ACHN (cell line): ENCODE results near the gene FGF7.
"Not testable (repeated sequence)": the region's sequence is repeated elsewhere in the genome, so short reads cannot be mapped to it uniquely, and the experiment has no call there.

Source experiments
- DNase-seq: peaks from one replicate; pipeline ENCODE4 v3.0.0-alpha.2; 2015
- in situ Hi-C: cut with HindIII; loops from 2 replicates; pipeline ENCODE4 v1.10.0; 2017; ENCODE audit warnings: low sequenced_read_pairs, low pct_ligation_motif_present, low pct_unique_long_range_greater_than_20kb

Gene FGF7

DNA sequence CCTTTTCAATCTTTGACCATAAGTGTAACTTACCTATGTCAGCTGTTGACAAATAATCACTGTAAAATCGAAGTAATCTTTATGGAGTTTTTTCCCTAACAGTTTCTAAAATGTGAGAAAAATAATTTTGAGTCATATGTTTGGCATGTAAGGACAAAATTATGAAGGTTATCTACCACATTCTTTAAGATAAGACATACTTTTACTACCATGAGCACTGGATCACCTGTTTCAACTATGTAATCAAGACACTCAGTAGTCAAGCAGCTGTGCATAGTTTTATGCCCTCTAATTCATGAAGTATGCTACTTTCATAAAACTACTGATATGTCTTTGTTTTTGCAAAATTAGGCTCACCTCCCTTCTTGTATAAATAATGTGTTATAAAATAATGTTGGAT is 12.1 kb downstream of the FGF7 start:
- in situ Hi-C loops: no loop called here
- no peak for DNase-seq

DNA sequence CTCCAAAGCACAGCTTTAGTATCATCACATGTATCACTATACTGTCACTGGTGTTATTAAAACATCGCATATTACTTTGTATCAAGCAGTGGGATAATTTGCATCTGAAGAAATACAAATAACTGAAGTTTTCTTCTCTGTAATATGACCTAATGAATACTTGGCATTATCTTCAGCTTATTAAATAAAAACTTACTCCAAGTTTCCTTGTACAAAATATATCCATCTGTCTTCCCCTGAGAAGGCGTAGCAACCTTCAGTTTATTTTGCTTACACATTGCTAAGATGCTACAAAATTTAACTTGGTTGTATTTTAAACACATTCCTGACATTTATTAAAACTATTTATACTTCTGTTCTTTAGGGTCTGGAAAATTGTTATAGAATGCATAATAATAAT is 13.7 kb downstream of the FGF7 start:
- DNase-seq: no peak
- in situ Hi-C loops: no loop called here

DNA sequence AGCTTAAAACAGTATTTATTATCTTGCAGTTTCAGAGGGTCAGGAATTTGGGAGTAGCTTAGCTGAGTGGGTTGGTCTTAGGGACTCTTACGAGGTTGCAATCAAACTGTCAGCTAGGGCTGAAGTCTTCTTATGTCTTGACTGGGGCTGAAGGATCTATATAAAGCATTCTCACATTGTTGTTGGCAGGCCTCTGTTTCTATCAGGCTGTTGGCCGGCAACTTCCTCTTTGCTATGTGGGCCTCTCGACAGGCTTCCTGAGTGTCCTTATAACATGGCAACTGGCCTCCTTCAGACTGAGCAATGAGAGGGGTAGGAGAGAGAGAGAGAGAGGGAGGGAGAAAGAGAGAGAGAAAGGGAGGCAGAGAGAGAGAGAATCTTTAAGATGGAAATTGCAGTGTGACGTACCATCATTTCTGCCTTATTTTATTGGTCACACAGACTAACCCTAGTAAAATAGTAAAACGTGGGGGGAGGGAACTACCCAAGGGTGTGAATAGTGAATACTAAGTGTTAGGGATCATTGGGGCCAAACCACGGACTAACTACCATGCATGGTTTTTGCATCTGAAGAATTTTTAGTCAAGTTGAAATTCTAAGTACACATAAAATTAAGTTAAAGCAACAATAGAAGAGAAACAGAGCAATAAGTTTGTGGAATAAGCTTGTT is 16.1 kb downstream of the FGF7 start:
- DNase-seq: no peak

DNA sequence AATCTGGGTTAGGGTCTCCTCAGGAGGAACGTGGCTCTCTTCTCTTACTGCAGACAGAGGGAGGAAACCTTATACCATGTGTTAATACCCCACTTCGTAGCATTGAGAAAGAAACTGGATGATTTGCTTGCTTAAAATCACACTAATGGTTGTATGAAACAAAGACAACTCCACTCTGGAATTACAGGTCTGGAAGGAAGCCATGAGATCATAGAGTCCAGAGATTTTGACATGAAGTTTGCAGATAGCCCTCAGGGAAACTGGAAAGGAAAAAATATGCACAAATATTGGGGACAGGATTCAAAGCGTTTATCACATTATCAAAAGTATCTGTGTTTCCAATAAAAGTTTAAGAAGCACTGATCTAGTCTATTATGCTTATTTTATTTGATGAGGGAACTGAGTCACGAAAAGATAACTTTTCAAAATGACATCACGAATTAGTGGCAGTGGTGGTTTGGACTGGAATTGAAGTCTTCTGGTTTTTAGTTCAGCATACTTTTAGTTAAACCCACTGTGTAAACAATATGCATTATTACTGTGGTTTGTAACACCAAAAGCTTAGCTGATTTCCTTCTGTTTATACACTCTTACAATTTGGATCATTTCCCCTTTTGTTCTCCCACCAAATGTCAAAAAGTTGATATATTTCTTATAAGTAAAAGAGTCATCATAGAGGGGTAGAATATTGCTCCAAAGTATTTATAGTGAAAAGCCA is 16.8 kb downstream of the FGF7 start:
- no peak for DNase-seq
- in situ Hi-C loops: no loop called here

More for the DNA sequence above, 16.1 kb downstream of the FGF7 start:
- in situ Hi-C loops: no loop called here

DNA sequence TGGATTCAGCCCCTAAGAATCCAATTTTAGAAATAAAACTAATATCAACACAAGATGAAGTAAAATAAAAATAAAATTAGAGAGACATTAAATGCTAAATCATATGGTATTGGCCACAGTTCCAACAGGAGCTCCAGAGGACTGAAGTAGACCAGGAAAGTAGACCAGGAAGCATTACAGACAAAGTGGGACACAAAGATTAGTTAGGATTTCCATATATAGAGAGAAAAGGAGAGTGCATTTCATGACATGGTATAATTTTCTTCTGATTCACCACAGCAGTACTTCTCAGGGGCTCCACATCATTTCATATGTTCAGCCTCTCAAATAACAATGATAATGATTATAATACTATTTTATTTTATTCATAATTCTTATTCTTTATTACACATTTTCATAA is 18.3 kb downstream of the FGF7 start:
- no peak for DNase-seq
- in situ Hi-C loops: no loop called here

DNA sequence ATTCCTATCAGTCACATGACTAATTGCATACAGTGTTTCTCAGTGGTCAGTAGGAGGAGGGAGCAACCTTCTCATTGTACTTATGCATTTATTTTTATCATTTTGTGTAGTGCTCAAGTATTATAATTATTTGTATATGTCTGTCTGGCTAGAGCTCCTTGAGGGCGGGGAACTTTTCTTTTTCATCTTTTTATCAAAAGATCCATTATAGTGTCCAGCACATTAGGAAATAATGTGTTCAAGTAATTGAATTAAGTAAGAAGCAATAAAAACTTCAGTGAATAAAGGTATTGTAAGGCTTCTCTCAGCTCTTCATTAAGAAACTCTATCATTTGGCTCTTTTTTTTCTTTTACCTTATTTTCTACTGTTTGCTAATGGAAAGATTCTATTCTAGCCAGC is 18.8 kb downstream of the FGF7 start:
- in situ Hi-C loops: no loop called here
- DNase-seq: no peak

DNA sequence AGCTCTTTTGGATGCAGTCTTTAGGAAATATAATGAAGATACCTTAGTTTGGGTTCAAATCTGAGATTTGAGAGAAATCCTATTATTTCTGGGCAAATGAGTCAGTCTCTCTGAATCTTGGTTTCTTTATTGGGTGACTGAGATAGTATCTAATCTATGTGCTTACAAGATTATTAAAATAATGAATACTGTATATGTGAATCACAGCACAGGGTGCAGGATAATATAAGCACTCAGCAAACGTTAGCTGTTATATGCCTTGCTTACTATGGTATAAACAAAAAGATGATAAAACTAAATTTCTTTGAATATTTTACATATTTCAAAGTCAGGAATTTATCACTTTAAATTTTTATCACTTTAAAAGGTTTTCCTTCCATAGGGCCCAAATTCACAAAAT is 29.6 kb downstream of the FGF7 start:
- no peak for DNase-seq
- in situ Hi-C loops: no loop called here

DNA sequence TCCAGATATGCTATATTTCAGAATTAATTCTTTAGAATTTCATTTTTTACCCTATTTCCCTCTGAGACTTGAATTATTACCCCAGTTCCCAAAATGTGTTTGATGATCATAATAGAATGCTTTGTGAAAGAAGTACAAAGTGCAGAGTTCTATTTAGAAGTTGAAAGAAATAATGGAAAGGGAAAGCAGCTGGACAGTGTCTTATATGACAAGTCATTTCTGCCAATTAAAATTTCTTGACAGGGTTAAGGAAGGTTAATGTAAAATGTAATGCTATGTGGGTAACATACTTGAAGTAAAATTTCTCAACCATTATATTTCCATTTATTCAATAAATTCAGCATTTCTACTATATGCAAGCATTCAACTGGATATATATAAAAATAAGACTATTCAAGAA is 33.1 kb downstream of the FGF7 start:
- no peak for DNase-seq
- in situ Hi-C loops: no loop called here

DNA sequence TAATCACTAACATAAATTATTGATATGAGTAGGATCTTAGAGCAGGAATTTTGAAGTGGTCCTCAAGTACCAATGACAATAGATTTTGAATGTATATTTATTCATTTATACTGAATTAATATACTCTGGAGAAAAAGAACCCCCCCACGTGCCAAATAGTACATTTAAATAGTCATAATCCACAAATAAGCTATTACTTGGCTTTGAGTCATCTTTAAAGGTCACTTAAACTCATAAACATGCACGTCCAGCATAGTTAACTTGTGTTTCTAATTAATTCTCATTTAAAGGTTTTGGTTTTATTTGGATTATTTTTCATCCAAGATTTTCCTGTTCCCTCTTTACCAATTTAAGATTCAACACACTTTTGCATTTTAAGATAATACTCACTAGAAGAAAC is 35.1 kb downstream of the FGF7 start:
- DNase-seq: no peak
- in situ Hi-C loops: no loop called here

DNA sequence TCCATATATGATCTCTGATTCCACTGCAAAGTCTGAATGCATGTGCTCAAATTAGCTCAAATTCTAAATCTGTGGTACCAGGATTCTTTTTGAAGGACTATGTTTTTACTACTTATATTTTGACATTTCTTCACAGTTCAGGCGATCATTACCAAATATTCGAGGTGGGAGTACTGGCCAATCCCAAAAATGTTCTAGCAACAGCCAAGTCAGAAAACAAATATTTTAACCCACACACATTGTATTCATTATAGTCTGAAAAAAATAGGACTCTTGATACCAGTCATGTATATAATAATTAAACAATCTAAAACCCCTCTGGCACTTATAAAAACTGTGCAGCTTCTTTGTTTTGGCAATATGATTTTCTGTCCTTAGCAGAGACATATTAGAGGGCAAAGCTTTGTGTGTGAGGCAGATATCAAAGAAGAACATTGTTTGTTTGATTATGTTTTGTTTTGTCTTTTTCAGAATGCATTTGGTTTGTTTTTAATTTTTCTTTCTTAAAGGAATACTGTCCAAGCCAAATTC is 37.4 kb downstream of the FGF7 start:
- DNase-seq: no peak

DNA sequence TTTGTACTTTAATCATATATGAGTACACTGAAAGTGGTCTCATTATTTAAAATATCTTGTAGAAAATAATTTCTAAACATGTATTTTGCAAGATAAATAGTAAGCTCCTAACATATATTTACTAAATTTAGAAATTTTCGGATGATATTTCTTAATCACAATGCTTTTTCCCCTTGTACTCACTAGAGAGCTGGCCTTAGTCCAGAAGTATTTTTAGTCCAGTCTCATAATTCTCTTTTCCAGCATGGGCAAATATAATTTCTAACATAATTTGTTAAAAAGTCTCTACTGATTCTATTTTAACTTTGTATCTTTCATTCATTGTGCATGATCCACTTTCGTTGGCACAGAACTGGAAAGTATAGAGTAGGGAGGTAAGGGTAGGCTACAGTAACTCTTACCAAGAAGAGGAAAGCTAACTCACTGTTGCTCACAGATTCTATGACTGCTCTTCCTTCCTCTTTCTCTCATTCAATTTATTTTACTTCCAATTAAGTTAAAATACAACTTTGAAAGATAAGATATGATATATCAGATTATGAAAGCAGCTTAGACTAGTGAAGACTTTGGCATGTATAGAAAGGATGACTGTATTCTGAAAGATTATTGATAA is 39.3 kb downstream of the FGF7 start:
- in situ Hi-C loops: no loop called here

More for the DNA sequence above, 37.4 kb downstream of the FGF7 start:
- in situ Hi-C loops: no loop called here

DNA sequence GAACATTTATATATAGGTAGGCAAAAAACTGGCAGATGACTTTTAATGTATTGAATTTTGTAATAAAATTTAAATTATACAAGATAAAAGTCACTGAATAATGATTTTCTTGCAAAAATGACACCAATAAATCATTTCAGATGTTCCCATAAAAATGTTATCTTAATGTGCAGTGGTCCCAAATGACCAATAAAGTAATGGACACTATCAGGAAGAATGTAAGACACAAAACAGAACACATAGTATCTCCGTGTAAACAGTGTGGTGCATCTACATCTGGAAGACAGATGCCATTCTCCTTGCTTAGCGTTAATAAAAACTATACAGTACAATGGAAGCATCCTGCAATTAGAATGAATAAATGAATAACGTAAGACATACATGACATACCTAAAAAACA is 41.5 kb downstream of the FGF7 start:
- in situ Hi-C loops: no loop called here
- no peak for DNase-seq

More for the DNA sequence above, 39.3 kb downstream of the FGF7 start:
- DNase-seq: no peak

DNA sequence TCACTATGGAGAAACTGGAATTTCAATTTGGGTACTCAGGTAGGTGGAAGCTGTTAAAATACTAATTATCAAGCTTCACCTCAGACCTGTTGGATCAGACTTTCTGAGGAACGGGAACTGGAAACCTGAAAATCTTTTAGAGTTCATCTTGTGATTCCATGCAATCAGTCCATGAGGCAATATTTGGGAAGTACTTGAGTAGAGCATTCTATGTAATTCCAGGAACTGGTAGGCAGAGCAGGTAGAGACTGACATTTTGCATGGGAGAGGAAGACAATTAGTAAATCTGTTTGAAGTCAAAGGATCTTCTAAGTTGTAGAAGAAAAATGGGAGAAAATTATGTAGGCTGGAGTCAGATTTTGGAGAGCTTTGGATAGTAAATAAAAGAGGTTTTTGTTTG is 43.1 kb downstream of the FGF7 start:
- in situ Hi-C loops: no loop called here
- DNase-seq: no peak

DNA sequence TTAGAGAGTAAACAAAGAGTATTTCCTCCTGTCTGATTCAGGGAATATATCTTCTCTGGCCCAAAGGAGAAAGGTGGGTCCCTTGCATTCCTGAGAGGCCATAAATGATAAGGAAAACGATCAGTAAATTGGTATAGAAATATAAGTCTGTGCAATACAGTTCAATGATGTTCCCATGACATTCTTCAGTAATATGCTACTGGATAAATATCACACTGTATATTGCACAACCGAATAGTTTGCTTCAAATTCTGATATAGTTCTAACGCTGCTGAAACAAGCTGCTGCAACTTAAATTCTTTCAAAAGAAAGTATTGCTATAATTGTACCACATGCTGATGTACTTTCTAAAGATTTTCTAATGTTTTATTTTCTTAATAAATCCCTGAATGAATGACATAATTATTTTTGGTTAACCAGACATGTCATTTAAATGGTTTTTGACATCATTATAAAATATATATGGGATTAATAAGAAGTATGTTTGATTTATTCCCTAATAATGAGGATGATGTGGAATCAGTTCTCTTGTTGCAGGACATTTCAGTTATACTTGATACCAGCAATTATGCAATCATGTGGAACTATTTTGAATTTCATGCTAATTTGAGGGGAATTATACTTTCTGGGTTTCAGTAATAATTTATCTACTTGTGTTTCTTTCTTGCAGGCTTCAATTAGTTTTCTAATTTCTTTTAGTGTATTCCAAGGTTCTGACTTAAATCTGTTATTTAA is 44.9 kb downstream of the FGF7 start:
- in situ Hi-C loops: no loop called here

DNA sequence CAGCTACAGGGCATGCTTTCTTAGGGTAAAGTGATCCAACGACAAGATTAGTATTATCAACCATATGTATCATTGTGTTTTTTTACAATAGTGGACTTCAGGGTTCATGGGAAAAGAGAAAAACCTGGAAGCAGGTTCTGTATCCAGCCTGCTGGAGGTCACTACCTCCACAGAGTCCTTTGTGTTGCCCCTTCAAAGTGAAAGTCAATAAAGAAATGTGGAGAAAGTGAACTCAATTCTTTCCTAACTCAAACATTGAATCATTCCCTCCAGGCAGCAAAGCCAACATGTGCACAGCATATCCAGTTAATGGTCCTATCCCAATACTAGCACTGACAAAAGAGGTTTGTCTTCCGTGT is 45.4 kb downstream of the FGF7 start:
- DNase-seq: no peak
- in situ Hi-C loops: no loop called here

More for the DNA sequence above, 44.9 kb downstream of the FGF7 start:
- no peak for DNase-seq

DNA sequence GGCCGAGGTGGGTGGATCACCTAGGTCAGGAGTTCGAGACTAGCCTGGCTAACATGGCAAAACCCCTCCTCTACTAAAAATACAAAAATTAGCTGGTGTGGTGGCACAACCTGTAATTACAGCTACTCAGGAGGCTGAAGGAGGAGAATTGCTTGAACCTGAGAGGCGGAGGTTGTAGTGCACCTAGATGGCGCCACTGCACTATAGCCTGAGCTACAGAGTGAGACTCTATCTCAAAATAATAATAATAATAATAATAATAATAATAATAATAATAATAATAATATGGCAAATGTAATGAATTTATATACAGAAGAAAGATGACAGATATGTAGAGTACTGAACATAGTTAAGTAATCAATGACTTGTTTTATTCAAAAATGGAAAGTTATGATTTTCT is 48.2 kb downstream of the FGF7 start:
- peak; percentile 6 for DNase-seq
- in situ Hi-C loops: not testable (repeated sequence)

DNA sequence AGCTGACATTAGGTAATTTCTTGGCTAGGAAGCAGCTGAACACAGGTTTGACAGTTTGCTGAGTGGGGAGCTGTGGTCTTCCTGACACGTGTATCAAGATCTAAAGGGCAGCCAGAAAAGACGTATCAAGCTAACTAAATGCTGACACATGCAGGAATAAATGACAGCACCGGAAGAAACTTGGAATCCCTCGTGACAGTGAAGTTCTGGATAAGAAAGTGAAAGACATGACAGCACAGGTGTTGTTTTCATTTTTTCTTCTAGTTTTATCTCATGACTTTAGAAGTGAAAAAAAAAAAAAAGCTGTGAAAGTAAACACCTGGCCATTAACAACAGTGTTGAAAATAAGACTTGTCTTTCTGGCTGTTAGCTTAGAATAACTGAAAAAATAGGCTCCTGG is 48.7 kb downstream of the FGF7 start:
- DNase-seq: no peak
- in situ Hi-C loops: no loop called here

DNA sequence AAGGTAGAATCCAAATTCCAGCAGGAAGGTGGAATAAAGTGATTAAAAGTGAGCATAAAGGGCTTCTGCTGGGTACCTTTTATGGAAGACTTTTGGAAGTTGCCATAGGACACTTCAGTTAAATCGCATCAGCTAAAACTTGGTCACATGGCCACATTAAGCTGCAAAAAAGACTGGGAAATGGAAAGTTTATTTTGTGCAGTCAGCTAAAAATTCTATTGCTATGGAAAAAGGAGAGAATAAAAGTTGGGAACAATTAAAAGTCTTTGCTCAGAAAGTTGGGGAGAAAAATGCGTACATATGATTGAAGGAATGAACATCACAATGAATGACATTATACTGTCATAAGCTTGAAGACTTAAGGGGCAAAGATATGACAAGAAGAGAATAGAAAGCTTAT is 49.3 kb downstream of the FGF7 start:
- in situ Hi-C loops: no loop called here
- no peak for DNase-seq

DNA sequence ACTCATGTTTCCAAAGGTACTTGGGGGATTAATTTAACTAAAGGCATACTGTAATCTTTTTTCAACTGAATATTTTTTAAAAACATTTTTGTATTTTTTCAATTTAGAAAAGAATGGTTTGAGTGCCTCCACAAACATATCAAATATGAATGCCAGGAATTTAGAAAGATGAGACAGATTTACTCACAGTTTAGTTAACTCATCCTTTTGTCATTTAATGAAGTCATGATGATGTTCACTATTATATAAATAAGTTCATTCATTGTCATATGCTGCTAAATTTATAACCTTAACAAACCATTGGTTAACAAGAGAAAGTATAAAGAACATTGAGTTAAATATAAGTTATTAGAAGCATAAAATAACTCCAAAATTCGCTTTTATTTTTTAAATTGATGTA is 50.0 kb downstream of the FGF7 start:
- in situ Hi-C loops: no loop called here

More for the DNA sequence above, 50.0 kb downstream of the FGF7 start:
- DNase-seq: no peak
